Measurements from ENCODE around the gene CATSPERZ.
A peak's percentile ranks its signal among the peaks of the same experiment; 100 is the strongest.

Gene CATSPERZ

GRCh38 chr11:64298966-64299846 is 952 bp upstream of the CATSPERZ start:
- Histone ChIP-seq H3K4me3 (ENCODE audit: low read depth in 1 of 2, low read length in 1 of 2) (peak overlapping the region in 1 of 2 experiments; percentile 53), H3K27me3 (peaks cover 86% of the 10 kb centered on the region)

GRCh38 chr11:64303109-64304031 is 3.2 kb downstream of the CATSPERZ start:
- TF ChIP-seq CTCF (IDR thresholded peaks at IDR 0.05): no peak

More at GRCh38 chr11:64298966-64299846, 952 bp upstream of the CATSPERZ start:
- TF ChIP-seq CTCF (IDR thresholded peaks at IDR 0.05): no peak
- Histone ChIP-seq H3K27ac (no peak overlapping the region), H3K9me3 (no peaks in the 10 kb centered on the region), H3K4me1 (ENCODE audit: control insufficient read depth in 1 of 2, insufficient read depth in 1 of 2, low read depth in 1 of 2, low read length in 1 of 2) (peaks cover 25 to 32% of the 10 kb centered on the region in 2 experiments), H3K36me3 (no peaks in the 10 kb centered on the region)

GRCh38 chr11:64304032-64304315 is 3.8 kb downstream of the CATSPERZ start:
- peaks cover 46 to 57% of the 10 kb centered on the region in 2 experiments for H3K4me1 ChIP-seq (ENCODE audit: control insufficient read depth in 1 of 2, insufficient read depth in 1 of 2, low read depth in 1 of 2, low read length in 1 of 2)
- H3K9me3 ChIP-seq: no peaks in the 10 kb centered on the region
- peak overlapping the region; percentile 72 to 77 for H3K4me3 ChIP-seq (ENCODE audit: low read depth in 1 of 2, low read length in 1 of 2)
- H3K27me3 ChIP-seq: peaks cover 38% of the 10 kb centered on the region
- peak overlapping the region; percentile 99 for H3K27ac ChIP-seq
- no peak for TF ChIP-seq CTCF (IDR thresholded peaks at IDR 0.05)
- H3K36me3 ChIP-seq: peaks cover 13% of the 10 kb centered on the region

More at GRCh38 chr11:64303109-64304031, 3.2 kb downstream of the CATSPERZ start:
- peak overlapping the region in 1 of 2 experiments; percentile 72 for H3K4me3 ChIP-seq (ENCODE audit: low read depth in 1 of 2, low read length in 1 of 2)
- peak overlapping the region; percentile 99 for H3K27ac ChIP-seq
- peaks cover 44% of the 10 kb centered on the region for H3K27me3 ChIP-seq
- no peaks in the 10 kb centered on the region for H3K9me3 ChIP-seq
- H3K36me3 ChIP-seq: peaks cover 13% of the 10 kb centered on the region
- H3K4me1 ChIP-seq (ENCODE audit: control insufficient read depth in 1 of 2, insufficient read depth in 1 of 2, low read depth in 1 of 2, low read length in 1 of 2): peaks cover 46 to 58% of the 10 kb centered on the region in 2 experiments

- Histone ChIP-seq H3K36me3 (peaks cover 13% of the 10 kb centered on the region), H3K4me3 (ENCODE audit: low read depth in 1 of 2, low read length in 1 of 2) (peak overlapping the region; percentile 72 to 77), H3K4me1 (ENCODE audit: control insufficient read depth in 1 of 2, insufficient read depth in 1 of 2, low read depth in 1 of 2, low read length in 1 of 2) (peaks cover 45 to 52% of the 10 kb centered on the region in 2 experiments), H3K27ac (peak overlapping the region; percentile 99), H3K27me3 (peaks cover 33% of the 10 kb centered on the region), H3K9me3 (no peaks in the 10 kb centered on the region)
- peak; percentile 78 for TF ChIP-seq CTCF (IDR thresholded peaks at IDR 0.05)
Observed at GRCh38 chr11:64304316-64305072, 4.3 kb downstream of the CATSPERZ start.

Measured in neutrophil (primary cell).